ENCODE results near the gene PGRMC1. TPM values are rescaled to one million over a fixed set of nuclear protein-coding genes. Genes with fewer than 3 reads are reported as not detected.

Gene PGRMC1
- polyA plus RNA-seq (2012; ENCODE audit: insufficient read length, low read depth), result 38.7 TPM

- TF ChIP-seq TAF1 (IDR thresholded peaks at IDR 0.05; ENCODE audit: borderline replicate concordance, insufficient read depth, low read length), result peak; percentile 91; the same call in 1 of the 2 replicates
- TF ChIP-seq FOXP2 (optimal IDR thresholded peaks at IDR 0.05; ENCODE audit: borderline replicate concordance, extremely low read depth, extremely low read length, insufficient read depth), result no peak
- TF ChIP-seq SIN3A (IDR thresholded peaks at IDR 0.05; ENCODE audit: borderline replicate concordance, insufficient read depth, low read length), result 0 out of 2 replicates have a peak, but pooled peaks have one; percentile 17
- peak; percentile 91 for TF ChIP-seq POLR2AphosphoS5 (IDR thresholded peaks at IDR 0.05; ENCODE audit: low read depth, low read length)
- no peak for TF ChIP-seq REST (IDR thresholded peaks at IDR 0.05; ENCODE audit: insufficient read depth in 1 of 2, low read depth in 2 of 2, low read length in 2 of 2)
Measured at GRCh38 chrX:119235872-119236622, at the start of gene PGRMC1. PGRMC1 (plus strand) TSS chrX:119236285; CDS start chrX:119236364, 79 bp downstream.

- TF ChIP-seq TAF1 (IDR thresholded peaks at IDR 0.05; ENCODE audit: borderline replicate concordance, insufficient read depth, low read length), result no peak
- TF ChIP-seq FOXP2 (optimal IDR thresholded peaks at IDR 0.05; ENCODE audit: borderline replicate concordance, extremely low read depth, extremely low read length, insufficient read depth), result no peak
- no peak for TF ChIP-seq REST (IDR thresholded peaks at IDR 0.05; ENCODE audit: insufficient read depth in 1 of 2, low read depth in 2 of 2, low read length in 2 of 2)
- TF ChIP-seq POLR2AphosphoS5 (IDR thresholded peaks at IDR 0.05; ENCODE audit: low read depth, low read length), result no peak
- no peak for TF ChIP-seq SIN3A (IDR thresholded peaks at IDR 0.05; ENCODE audit: borderline replicate concordance, insufficient read depth, low read length)
Measured at GRCh38 chrX:119186763-119187162, 49.3 kb upstream of the PGRMC1 start.

GRCh38 chrX:119187298-119187697 is 48.8 kb upstream of the PGRMC1 start:
- TF ChIP-seq SIN3A (IDR thresholded peaks at IDR 0.05; ENCODE audit: borderline replicate concordance, insufficient read depth, low read length) (no peak), FOXP2 (optimal IDR thresholded peaks at IDR 0.05; ENCODE audit: borderline replicate concordance, extremely low read depth, extremely low read length, insufficient read depth) (no peak)

GRCh38 chrX:119189115-119189514 is 47.0 kb upstream of the PGRMC1 start:
- no peak for TF ChIP-seq FOXP2 (optimal IDR thresholded peaks at IDR 0.05; ENCODE audit: borderline replicate concordance, extremely low read depth, extremely low read length, insufficient read depth)
- no peak for TF ChIP-seq SIN3A (IDR thresholded peaks at IDR 0.05; ENCODE audit: borderline replicate concordance, insufficient read depth, low read length)
- no peak for TF ChIP-seq TAF1 (IDR thresholded peaks at IDR 0.05; ENCODE audit: borderline replicate concordance, insufficient read depth, low read length)
- TF ChIP-seq REST (IDR thresholded peaks at IDR 0.05; ENCODE audit: insufficient read depth in 1 of 2, low read depth in 2 of 2, low read length in 2 of 2), result no peak
- TF ChIP-seq POLR2AphosphoS5 (IDR thresholded peaks at IDR 0.05; ENCODE audit: low read depth, low read length), result no peak

- TF ChIP-seq TAF1 (IDR thresholded peaks at IDR 0.05; ENCODE audit: borderline replicate concordance, insufficient read depth, low read length), result no peak
- no peak for TF ChIP-seq POLR2AphosphoS5 (IDR thresholded peaks at IDR 0.05; ENCODE audit: low read depth, low read length)
- TF ChIP-seq FOXP2 (optimal IDR thresholded peaks at IDR 0.05; ENCODE audit: borderline replicate concordance, extremely low read depth, extremely low read length, insufficient read depth), result no peak
- no peak for TF ChIP-seq REST (IDR thresholded peaks at IDR 0.05; ENCODE audit: insufficient read depth in 1 of 2, low read depth in 2 of 2, low read length in 2 of 2)
- TF ChIP-seq SIN3A (IDR thresholded peaks at IDR 0.05; ENCODE audit: borderline replicate concordance, insufficient read depth, low read length), result no peak
Measured at GRCh38 chrX:119189595-119189994, 46.5 kb upstream of the PGRMC1 start.
